HK-2 (cell line): ENCODE data around the gene SLC16A2.

Source experiments
- DNase-seq: peaks from one replicate; pipeline ENCODE4 v3.0.0-alpha.2; 2018; ENCODE audit not compliant: unreplicated experiment

Gene SLC16A2

GRCh38 chrX:74421036-74421739 lies at the start of gene SLC16A2:
SLC16A2 (plus strand) TSS chrX:74421493; CDS start chrX:74421638, 145 bp downstream.
- DNase-seq = peak; percentile 49

- no peak for DNase-seq
Observed at GRCh38 chrX:74372272-74372671, 49.0 kb upstream of the SLC16A2 start.

- DNase-seq = no peak
Observed at GRCh38 chrX:74377282-74377681, 44.0 kb upstream of the SLC16A2 start.

- peak; percentile 43 for DNase-seq
Observed at GRCh38 chrX:74382613-74383012, 38.7 kb upstream of the SLC16A2 start.

- DNase-seq = peak; percentile 2
Observed at GRCh38 chrX:74383611-74384010, 37.7 kb upstream of the SLC16A2 start.

GRCh38 chrX:74389016-74389722 lies 32.1 kb upstream of the SLC16A2 start:
- DNase-seq = no peak

- no peak for DNase-seq
Observed at GRCh38 chrX:74395556-74395955, 25.7 kb upstream of the SLC16A2 start.

- no peak for DNase-seq
Observed at GRCh38 chrX:74405973-74406489, 15.3 kb upstream of the SLC16A2 start.

- DNase-seq = no peak
Observed at GRCh38 chrX:74408304-74408703, 13.0 kb upstream of the SLC16A2 start.

GRCh38 chrX:74419864-74420195 lies 1.5 kb upstream of the SLC16A2 start:
- DNase-seq = peak; percentile 9

- peak; percentile 38 for DNase-seq
Observed at GRCh38 chrX:74420196-74421035, 877 bp upstream of the SLC16A2 start.

GRCh38 chrX:74421740-74422352 lies 553 bp downstream of the SLC16A2 start:
- no peak for DNase-seq

- DNase-seq = peak; percentile 24
Observed at GRCh38 chrX:74422576-74423288, 1.4 kb downstream of the SLC16A2 start.

- no peak for DNase-seq
Observed at GRCh38 chrX:74423289-74423998, 2.2 kb downstream of the SLC16A2 start.

GRCh38 chrX:74426071-74426470 lies 4.8 kb downstream of the SLC16A2 start:
- no peak for DNase-seq

- no peak for DNase-seq
Observed at GRCh38 chrX:74426615-74427014, 5.3 kb downstream of the SLC16A2 start.

- DNase-seq = no peak
Observed at GRCh38 chrX:74431797-74432196, 10.5 kb downstream of the SLC16A2 start.

- DNase-seq = no peak
Observed at GRCh38 chrX:74434336-74434735, 13.0 kb downstream of the SLC16A2 start.

GRCh38 chrX:74437530-74437929 lies 16.2 kb downstream of the SLC16A2 start:
- DNase-seq = no peak

- no peak for DNase-seq
Observed at GRCh38 chrX:74438764-74439163, 17.5 kb downstream of the SLC16A2 start.

- no peak for DNase-seq
Observed at GRCh38 chrX:74445099-74445498, 23.8 kb downstream of the SLC16A2 start.
